Eye (tissue), 1 donor: ENCODE data around the gene CCDC50.

Experiments used
- DNase-seq: peaks from one replicate; pipeline ENCODE4 v3.0.0-alpha.2; 2015

CCDC50 gene

DNA sequence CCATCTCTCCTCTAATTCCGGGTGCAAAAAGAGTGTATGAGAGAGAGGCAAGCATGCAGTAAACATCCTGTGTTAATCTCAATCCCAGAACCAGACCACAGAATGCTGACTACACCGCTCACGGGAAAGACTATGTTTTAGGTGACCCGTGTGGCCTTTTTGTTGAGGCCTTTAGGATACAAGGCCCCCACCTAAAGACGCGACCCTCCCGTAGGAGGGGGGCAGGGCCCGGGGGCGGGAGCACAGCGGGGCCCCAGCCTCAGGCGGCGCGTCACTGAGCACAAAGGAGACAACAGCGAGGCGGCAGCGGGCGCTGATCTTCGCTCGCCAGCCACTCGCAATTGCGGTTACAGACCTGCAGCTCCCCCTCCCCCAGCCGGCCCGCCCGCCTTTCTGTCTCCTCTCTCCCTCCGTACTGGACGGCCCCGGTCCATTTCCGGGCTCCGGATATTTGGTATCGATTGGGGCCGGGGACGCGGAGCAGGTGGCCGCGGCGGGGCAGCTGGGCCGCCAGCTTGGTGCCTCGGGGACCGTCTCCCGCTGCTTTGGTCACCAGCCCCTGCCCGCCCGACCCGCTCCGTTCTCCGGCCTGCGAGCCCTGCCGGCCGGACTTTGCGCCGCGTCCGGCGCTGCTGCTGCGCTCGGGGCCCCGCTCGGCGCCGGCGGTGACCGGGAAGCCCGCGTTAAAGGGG is at the start of gene CCDC50:
Gene CCDC50, plus strand, starts transcription at position 433 of the 692 bp plus-strand sequence. CDS start 281 bp downstream, outside the sequence.
- DNase-seq = peak; percentile 94

GRCh38 chr3:191280111-191280510 is 49.1 kb upstream of the CCDC50 start:
- no peak for DNase-seq

- no peak for DNase-seq
Observed at GRCh38 chr3:191280882-191281281, 48.3 kb upstream of the CCDC50 start.

- peak; percentile 4 for DNase-seq
Observed at GRCh38 chr3:191282251-191283185, 46.7 kb upstream of the CCDC50 start.

- no peak for DNase-seq
Observed at GRCh38 chr3:191283400-191283799, 45.8 kb upstream of the CCDC50 start.

DNA sequence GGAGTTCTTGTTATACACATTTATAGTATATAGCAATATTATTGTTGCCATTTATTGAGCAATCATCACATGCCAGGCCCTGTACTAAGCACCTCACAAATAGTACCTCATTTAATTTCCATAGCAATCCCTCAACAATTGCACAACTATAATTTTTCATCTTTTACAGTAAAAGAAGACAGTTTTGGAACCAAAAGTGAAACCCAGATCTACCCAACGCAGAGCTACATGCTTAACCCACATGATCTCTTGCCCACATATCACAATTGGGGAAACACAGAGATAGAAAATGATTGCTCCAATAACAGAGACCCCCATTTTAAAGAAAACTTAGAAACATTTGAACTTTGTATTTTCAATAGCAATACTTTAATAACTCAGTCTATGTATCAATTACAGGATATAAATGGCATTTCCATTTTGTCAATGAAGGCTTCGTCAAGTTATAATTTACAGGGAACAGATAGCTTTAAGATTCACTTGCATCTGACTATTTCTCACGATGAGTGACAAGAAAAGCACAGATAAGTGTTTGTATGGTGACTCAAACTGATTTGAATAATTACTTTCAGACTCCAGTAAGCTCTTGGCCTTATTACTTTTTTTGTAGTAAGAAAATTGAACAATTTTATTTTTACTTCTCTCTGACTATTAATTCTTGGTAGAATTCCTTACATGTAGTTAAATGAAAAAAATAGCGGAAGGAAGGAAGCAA is 38.7 kb upstream of the CCDC50 start:
- no peak for DNase-seq

DNA sequence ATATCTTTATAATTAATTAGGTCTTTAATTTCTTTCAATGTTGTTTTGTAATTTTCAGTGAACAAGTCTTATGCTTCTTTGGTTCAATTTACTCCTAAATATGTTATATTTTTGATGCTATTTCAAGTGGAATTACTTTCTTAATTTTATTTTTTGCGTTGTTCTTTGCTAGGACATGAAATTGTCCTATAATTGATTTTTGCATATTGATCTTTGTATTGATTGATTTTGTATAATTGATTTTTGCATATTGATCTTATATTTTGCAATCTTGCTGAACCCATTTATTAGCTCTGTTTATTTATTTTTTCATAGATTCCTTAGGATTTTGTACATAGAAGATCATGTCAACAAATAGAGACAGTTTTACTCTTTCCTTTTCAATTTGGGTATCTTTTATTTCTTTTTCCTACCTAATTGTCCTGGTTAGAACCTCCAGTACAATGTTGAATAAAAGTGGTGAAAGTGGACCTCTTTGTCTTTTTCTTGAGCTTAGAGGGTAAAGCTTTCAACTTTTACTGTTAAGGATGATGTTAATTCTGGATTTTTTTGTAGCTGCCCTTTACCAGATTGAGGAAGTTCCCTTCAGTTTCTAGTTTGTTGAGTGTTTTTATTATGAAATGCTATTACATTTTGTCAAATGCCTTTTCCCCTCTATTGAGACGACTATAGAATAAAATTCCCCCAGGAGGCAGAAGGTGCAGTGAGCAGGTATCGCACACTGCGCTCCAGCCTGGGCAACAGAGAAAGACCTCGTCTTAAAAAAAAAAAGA is 36.8 kb upstream of the CCDC50 start:
- no peak for DNase-seq

- no peak for DNase-seq
Observed at GRCh38 chr3:191294291-191294690, 34.9 kb upstream of the CCDC50 start.

DNA sequence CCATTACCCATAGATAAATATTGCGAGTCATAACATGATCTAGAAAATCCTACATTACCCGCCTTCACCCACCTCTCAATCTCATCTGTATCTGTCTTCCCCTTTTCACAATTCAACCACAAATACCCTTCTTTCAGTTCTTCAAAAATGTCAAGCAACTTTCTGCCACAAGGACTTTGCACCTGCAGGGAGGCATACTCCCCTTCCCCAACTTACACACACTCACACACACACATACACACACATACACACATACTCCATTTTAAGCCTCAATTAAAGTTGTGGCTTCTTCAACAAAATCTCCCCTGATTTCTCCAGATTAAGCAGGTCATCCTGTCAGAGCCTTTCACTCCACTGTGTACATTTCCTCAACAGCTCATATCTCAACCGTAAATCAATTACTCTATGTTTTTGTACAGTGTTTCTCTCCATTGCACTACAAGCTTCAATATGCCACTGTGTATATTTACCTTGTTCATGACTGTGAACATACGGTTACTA is 33.1 kb upstream of the CCDC50 start:
- DNase-seq = no peak

GRCh38 chr3:191298846-191299245 is 30.3 kb upstream of the CCDC50 start:
- DNase-seq = no peak

GRCh38 chr3:191300422-191300821 is 28.8 kb upstream of the CCDC50 start:
- DNase-seq = no peak

DNA sequence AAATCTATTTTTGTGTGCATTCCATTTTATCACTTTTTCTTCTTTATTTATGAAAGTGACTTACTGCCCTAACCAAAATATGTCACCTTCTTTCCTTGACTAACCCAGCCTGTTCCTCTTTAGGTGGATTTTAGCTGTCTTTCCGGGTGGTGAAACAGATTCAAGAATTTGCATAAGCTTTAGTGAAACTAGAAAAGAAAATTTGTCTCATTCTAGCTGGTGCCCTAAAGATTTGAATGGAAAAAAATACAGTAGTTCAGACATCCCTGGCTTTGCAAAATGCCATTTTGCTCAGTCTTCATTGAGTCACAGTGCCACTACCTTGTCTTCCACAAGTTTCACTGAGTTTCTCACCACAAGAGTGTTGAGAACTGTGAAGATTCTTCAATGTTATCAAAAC is 28.2 kb upstream of the CCDC50 start:
- no peak for DNase-seq

GRCh38 chr3:191301782-191302411 is 27.3 kb upstream of the CCDC50 start:
- DNase-seq = no peak

- DNase-seq = no peak
Observed at GRCh38 chr3:191302451-191302850, 26.7 kb upstream of the CCDC50 start.

DNA sequence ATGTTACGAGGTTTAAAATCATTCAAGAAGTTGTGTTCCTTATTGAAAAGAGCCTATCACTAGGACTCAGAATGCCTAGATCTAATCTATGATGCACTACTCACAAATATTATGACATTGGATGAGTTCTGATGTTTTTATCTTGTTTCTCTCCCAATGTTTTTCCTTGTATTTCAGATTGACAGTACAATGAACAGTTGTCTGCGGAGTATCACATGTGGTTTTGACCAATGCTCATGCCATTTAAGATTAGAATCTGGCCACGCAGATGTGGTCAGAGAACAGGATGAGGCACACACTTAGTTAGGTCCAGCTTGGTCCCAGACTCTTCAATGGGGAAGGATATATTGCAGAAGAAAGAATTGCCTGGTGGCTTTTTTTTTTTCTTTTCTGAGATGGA is 25.6 kb upstream of the CCDC50 start:
- no peak for DNase-seq

DNA sequence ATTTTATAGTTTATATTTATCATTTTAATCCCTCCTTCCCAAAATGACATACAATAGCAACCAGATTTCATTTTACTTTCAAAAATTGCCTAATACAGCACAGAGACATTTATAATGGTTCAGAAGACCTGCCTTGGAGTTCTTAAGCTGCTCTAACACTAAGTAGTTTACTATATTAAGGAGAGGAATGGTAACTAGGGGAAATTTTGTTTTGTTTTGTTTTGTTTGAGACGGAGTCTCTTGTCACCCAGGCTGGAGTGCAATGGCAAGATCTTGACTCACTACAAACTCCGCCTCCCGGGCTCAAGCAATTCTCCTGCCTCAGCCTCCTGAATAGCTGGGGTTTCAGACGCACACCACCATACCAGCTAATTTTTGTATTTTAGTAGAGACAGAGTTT is 22.8 kb upstream of the CCDC50 start:
- no peak for DNase-seq

DNA sequence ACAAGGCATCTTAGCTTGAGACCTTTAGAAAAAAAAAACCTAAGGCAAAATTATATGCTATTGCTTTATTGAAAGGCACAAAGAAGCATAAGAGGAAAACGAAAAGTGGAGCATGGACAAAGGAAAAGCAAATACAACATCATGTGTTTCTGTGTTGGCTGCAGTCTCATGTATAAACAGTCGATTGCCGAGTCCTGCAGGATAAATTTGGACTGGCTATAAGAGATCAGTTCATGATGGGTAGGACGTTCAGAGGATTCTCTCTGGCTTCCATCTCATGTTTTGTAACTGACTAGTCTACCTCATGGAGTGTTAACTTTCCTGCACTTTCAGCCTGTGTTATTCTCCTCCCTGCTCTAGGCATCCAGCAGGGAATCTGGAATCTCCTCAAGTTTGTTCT is 21.9 kb upstream of the CCDC50 start:
- DNase-seq = no peak

DNA sequence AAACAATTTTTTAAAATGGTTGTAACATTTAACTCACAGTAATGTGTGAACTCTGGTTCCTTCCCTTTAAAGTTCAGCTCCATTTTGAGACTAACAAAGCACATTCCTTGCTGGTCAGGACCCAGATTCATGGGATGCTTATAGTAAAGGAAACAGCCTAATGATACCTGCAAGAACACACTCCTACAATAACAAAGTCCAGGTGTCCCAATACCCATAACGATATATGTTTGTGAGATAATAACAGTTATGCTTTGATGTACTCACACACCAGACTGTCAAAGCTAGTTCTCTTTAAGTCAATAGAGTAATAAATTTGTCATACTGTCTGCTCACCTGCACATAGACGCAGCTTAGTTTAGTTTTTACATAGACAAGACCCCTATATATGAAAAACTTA is 15.9 kb upstream of the CCDC50 start:
- no peak for DNase-seq

DNA sequence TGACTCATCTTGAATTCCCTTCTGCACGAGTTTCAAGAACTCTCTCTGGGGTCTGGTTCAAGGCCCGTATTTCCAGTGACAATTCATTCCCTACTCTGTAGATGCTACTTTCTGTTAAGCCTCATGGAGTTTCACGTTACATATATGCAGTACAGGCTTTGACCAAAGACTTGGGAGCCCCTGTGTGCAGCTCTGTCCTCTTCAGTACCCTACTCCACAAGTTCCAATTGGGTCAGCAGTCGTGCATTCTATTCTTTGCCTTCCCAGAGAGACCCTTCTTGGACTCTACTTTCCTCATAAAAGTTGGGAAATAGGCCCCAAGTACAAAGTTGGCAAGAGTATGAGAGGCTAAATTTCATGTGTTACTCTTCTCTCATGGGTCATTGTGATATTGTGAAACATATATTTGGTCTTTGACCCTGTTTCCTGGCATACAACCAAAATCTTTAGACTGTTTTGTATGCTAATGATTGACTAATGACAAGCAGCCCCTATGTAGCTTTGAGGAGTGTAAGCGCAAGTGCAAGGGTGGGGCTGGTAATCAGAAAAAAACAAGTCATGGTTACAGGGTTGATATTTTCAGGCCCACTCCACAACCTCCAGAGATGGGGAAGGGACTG is 15.0 kb upstream of the CCDC50 start:
- DNase-seq = no peak

- no peak for DNase-seq
Observed at GRCh38 chr3:191316876-191317603, 12.2 kb upstream of the CCDC50 start.

DNA sequence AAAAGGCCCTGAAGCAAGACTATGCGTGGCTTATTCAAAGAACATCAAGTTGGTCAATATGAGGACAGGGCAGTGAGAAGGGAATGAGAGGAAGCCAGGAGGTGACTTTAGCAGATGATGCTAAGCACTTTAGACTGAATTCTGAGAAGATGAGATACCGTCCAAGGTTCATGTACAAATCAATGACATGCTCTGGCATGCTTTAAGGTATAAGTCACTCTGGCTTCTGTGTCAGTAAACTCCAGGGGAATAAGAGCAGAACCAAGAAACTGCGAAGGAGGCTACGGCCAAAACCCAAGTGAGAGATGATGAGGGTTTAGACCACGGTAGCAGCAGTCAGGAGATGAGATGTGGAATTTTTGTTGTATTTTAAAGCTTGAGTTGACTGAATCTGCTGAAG is 8.9 kb upstream of the CCDC50 start:
- DNase-seq = no peak
